ENCODE data around the gene MRLN. TPM values are rescaled to one million over a fixed set of nuclear protein-coding genes. Genes with fewer than 3 reads are reported as not detected.

MRLN gene
- total RNA-seq, 2 experiments from 2014 or later = not detected

DNA sequence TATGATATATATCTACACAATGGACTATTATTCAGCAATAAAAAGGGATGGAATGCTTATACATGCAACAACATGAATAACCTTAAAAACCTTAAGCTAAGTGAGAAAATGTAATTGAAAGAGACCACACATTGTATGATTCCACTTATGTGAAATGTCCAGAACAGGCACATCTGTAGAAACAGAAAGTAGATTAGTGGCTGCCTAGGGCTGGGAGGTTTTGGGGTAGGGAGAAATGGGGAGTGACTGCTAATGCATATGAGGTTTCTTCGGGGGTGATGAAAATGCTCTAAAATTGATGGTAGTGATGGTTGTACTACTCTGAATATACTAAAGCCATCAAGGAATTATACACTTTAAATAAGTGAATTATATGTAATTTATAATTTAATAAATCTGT, 58.3 kb downstream of the MRLN start:
- no peak overlapping the region for H3K4me3 ChIP-seq (ENCODE audit: low read depth, low read length, poor library complexity, severe bottlenecking)
- no peaks in the 10 kb centered on the region for H4K20me1 ChIP-seq (ENCODE audit: insufficient read depth, low read length)
- H3K79me2 ChIP-seq (ENCODE audit: insufficient read depth, low read depth, low read length) = no peaks in the 10 kb centered on the region
- H3K4me2 ChIP-seq (ENCODE audit: low read length) = no peak overlapping the region
- DNase-seq (ENCODE audit: low spot score) = no peak
- H3K36me3 ChIP-seq (ENCODE audit: insufficient read depth, low read length) = no peaks in the 10 kb centered on the region
- no peaks in the 10 kb centered on the region for H3K4me1 ChIP-seq (ENCODE audit: insufficient read depth, low read length, poor library complexity, severe bottlenecking)
- intact Hi-C loops (cut with micrococcal nuclease; ENCODE audit: unreplicated experiment) = no loop called here
- no peaks in the 10 kb centered on the region for H3K9me2 ChIP-seq (ENCODE audit: insufficient read depth, low read length)
- ChIA-PET POLR2A (no interaction called here), CTCF (ENCODE audit: unreplicated experiment) (no interaction called here)
- TF ChIP-seq EZH2phosphoT487 (IDR thresholded peaks at IDR 0.05; ENCODE audit: borderline replicate concordance, low read depth, low read length) = no peak
- TF ChIP-seq, protein P1, sequence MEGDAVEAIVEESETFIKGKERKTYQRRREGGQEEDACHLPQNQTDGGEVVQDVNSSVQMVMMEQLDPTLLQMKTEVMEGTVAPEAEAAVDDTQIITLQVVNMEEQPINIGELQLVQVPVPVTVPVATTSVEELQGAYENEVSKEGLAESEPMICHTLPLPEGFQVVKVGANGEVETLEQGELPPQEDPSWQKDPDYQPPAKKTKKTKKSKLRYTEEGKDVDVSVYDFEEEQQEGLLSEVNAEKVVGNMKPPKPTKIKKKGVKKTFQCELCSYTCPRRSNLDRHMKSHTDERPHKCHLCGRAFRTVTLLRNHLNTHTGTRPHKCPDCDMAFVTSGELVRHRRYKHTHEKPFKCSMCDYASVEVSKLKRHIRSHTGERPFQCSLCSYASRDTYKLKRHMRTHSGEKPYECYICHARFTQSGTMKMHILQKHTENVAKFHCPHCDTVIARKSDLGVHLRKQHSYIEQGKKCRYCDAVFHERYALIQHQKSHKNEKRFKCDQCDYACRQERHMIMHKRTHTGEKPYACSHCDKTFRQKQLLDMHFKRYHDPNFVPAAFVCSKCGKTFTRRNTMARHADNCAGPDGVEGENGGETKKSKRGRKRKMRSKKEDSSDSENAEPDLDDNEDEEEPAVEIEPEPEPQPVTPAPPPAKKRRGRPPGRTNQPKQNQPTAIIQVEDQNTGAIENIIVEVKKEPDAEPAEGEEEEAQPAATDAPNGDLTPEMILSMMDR (conservative IDR thresholded peaks at IDR 0.05; ENCODE audit: low read length) = no peak
- H2AFZ ChIP-seq (ENCODE audit: low read length) = no peak overlapping the region
- no peaks in the 10 kb centered on the region for H3K9me3 ChIP-seq (ENCODE audit: low read length)
- BruUV-seq (replicated peaks) = no TSS peak
- no peak overlapping the region for H3K27ac ChIP-seq (ENCODE audit: low read depth, low read length, poor library complexity, severe bottlenecking)

DNA sequence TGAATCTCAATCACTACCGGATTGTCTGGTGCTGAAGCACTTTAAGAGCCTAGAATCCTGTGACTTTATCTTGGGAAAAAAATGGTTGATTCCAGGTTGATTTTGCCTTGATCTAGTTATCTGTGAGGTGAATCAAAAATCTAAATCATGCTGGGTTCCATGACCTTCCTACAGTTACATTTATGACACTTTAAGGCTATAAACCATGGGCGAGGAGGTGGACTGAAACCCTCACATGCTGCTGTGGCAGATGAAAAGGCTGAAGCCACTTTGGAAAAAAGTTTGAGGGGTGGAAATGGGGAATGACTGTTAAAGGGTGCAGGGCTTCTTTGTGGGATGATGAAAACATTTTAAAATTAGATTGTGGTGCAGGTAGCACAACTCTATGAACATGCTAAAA, 61.1 kb downstream of the MRLN start:
- ChIA-PET POLR2A (interaction anchor here (1.1 to 1.8 kb wide), 2 partner anchors 11 to 42 kb away, joined by 3 to 4 read pairs; no protein-coding TSS in a partner anchor), CTCF (ENCODE audit: unreplicated experiment) (no interaction called here)

DNA sequence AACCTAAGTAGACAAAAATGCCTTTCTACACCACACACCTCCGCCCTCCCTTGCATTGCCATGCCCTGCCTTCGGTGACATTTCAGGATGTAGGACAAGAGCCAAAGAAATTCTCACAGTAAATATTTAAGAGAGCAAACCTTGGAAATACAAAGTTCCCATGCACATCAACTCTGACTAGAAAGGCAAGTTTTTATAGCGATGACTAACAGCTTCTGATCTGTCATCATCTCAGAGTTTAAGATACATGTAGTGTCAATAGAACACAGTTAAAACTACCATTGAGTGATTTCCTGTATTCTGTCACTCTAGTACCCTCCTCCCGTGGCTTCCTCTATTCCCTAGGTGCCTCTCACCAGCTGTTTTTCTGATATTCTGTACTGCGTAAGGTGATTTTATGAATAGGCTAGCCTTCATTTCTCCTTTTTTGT, 64.3 kb downstream of the MRLN start:
- Histone ChIP-seq H3K4me1 (ENCODE audit: insufficient read depth, low read length, poor library complexity, severe bottlenecking) (no peaks in the 10 kb centered on the region), H3K36me3 (ENCODE audit: insufficient read depth, low read length) (no peaks in the 10 kb centered on the region), H4K20me1 (ENCODE audit: insufficient read depth, low read length) (no peaks in the 10 kb centered on the region), H2AFZ (ENCODE audit: low read length) (no peak overlapping the region), H3K4me2 (ENCODE audit: low read length) (no peak overlapping the region), H3K79me2 (ENCODE audit: insufficient read depth, low read depth, low read length) (no peaks in the 10 kb centered on the region), H3K4me3 (ENCODE audit: low read depth, low read length, poor library complexity, severe bottlenecking) (no peak overlapping the region), H3K27ac (ENCODE audit: low read depth, low read length, poor library complexity, severe bottlenecking) (no peak overlapping the region), H3K9me3 (ENCODE audit: low read length) (no peaks in the 10 kb centered on the region), H3K9me2 (ENCODE audit: insufficient read depth, low read length) (no peaks in the 10 kb centered on the region)
- no peak for DNase-seq (ENCODE audit: low spot score)
- TF ChIP-seq, protein P1 (conservative IDR thresholded peaks at IDR 0.05; ENCODE audit: low read length) = no peak
- TF ChIP-seq EZH2phosphoT487 (IDR thresholded peaks at IDR 0.05; ENCODE audit: borderline replicate concordance, low read depth, low read length) = no peak
- ChIA-PET POLR2A (no interaction called here), CTCF (ENCODE audit: unreplicated experiment) (no interaction called here)
- no TSS peak for BruUV-seq (replicated peaks)
- intact Hi-C loops (cut with micrococcal nuclease; ENCODE audit: unreplicated experiment) = no loop called here

More for the DNA sequence above, 61.1 kb downstream of the MRLN start:
- Histone ChIP-seq H3K9me3 (ENCODE audit: low read length) (no peaks in the 10 kb centered on the region), H3K9me2 (ENCODE audit: insufficient read depth, low read length) (no peaks in the 10 kb centered on the region), H3K4me1 (ENCODE audit: insufficient read depth, low read length, poor library complexity, severe bottlenecking) (no peaks in the 10 kb centered on the region), H3K4me2 (ENCODE audit: low read length) (no peak overlapping the region), H3K36me3 (ENCODE audit: insufficient read depth, low read length) (no peaks in the 10 kb centered on the region), H3K27ac (ENCODE audit: low read depth, low read length, poor library complexity, severe bottlenecking) (no peak overlapping the region), H2AFZ (ENCODE audit: low read length) (no peak overlapping the region), H4K20me1 (ENCODE audit: insufficient read depth, low read length) (no peaks in the 10 kb centered on the region), H3K4me3 (ENCODE audit: low read depth, low read length, poor library complexity, severe bottlenecking) (no peak overlapping the region), H3K79me2 (ENCODE audit: insufficient read depth, low read depth, low read length) (no peaks in the 10 kb centered on the region)
- BruUV-seq (replicated peaks) = no TSS peak
- DNase-seq (ENCODE audit: low spot score) = no peak
- TF ChIP-seq EZH2phosphoT487 (IDR thresholded peaks at IDR 0.05; ENCODE audit: borderline replicate concordance, low read depth, low read length) = no peak
- TF ChIP-seq, protein P1 (conservative IDR thresholded peaks at IDR 0.05; ENCODE audit: low read length) = no peak
- intact Hi-C loops (cut with micrococcal nuclease; ENCODE audit: unreplicated experiment) = no loop called here

All from OCI-LY7 (cell line).